ENCODE data around the gene SLC7A6.

SLC7A6 gene

GRCh38 chr16:68298907-68299561, 34.7 kb downstream of the SLC7A6 start:
- in situ Hi-C loops (cut with MboI; ENCODE audit: low sequenced_read_pairs): no loop called here

- in situ Hi-C loops (cut with MboI; ENCODE audit: low sequenced_read_pairs): no loop called here
These were observed 35.5 kb downstream of the SLC7A6 start for GRCh38 chr16:68299571-68300453.

GRCh38 chr16:68300734-68301459, 36.6 kb downstream of the SLC7A6 start:
- in situ Hi-C loops (cut with MboI; ENCODE audit: low sequenced_read_pairs): no loop called here

- in situ Hi-C loops (cut with MboI; ENCODE audit: low sequenced_read_pairs): no loop called here
These were observed 42.3 kb downstream of the SLC7A6 start for GRCh38 chr16:68306633-68307032.

GRCh38 chr16:68309799-68310198, 45.5 kb downstream of the SLC7A6 start:
- in situ Hi-C loops (cut with MboI; ENCODE audit: low sequenced_read_pairs): no loop called here

- in situ Hi-C loops (cut with MboI; ENCODE audit: low sequenced_read_pairs): no loop called here
These were observed 46.1 kb downstream of the SLC7A6 start for GRCh38 chr16:68310437-68310773.

GRCh38 chr16:68310774-68311511, 46.6 kb downstream of the SLC7A6 start, which contains the start of the genes PRMT7 and SLC7A6OS:
Gene PRMT7, plus strand, starts transcription at chr16:68311019. Its CDS starts 4,961 bp downstream, at chr16:68315980.
Gene SLC7A6OS, minus strand, starts transcription at chr16:68310946. Its CDS starts 20 bp downstream, at chr16:68310926.
- in situ Hi-C loops (cut with MboI; ENCODE audit: low sequenced_read_pairs): no loop called here

- in situ Hi-C loops (cut with MboI; ENCODE audit: low sequenced_read_pairs): no loop called here
These were observed 48.8 kb downstream of the SLC7A6 start for GRCh38 chr16:68313116-68313515.

GRCh38 chr16:68319185-68319908, 55.0 kb downstream of the SLC7A6 start:
- in situ Hi-C loops (cut with MboI; ENCODE audit: low sequenced_read_pairs): no loop called here

- in situ Hi-C loops (cut with MboI; ENCODE audit: low sequenced_read_pairs): no loop called here
These were observed 60.0 kb downstream of the SLC7A6 start for GRCh38 chr16:68324336-68324735.

GRCh38 chr16:68324780-68325357, 60.5 kb downstream of the SLC7A6 start:
- in situ Hi-C loops (cut with MboI; ENCODE audit: low sequenced_read_pairs): loop anchor here (5.0 kb wide), 1 partner anchor 68 kb away; no protein-coding TSS in a partner anchor

GRCh38 chr16:68328151-68328859, 64.0 kb downstream of the SLC7A6 start:
- in situ Hi-C loops (cut with MboI; ENCODE audit: low sequenced_read_pairs): loop anchor here (5.0 kb wide), 1 partner anchor 71 kb away; no protein-coding TSS in a partner anchor

GRCh38 chr16:68328860-68329390, 64.6 kb downstream of the SLC7A6 start:
- in situ Hi-C loops (cut with MboI; ENCODE audit: low sequenced_read_pairs): loop anchor here (5.0 kb wide), 1 partner anchor 72 kb away; no protein-coding TSS in a partner anchor

- in situ Hi-C loops (cut with MboI; ENCODE audit: low sequenced_read_pairs): no loop called here
These were observed 67.6 kb downstream of the SLC7A6 start for GRCh38 chr16:68331879-68332410.

- in situ Hi-C loops (cut with MboI; ENCODE audit: low sequenced_read_pairs): no loop called here
These were observed 68.2 kb downstream of the SLC7A6 start for GRCh38 chr16:68332411-68333121.

GRCh38 chr16:68335175-68335574, 70.8 kb downstream of the SLC7A6 start:
- in situ Hi-C loops (cut with MboI; ENCODE audit: low sequenced_read_pairs): no loop called here

- in situ Hi-C loops (cut with MboI; ENCODE audit: low sequenced_read_pairs): no loop called here
These were observed 74.2 kb downstream of the SLC7A6 start for GRCh38 chr16:68338326-68339119.

Data from HL-60/S4 (cell line).